ENCODE results near the gene TNFAIP8.

- TF ChIP-seq NFRKB (IDR thresholded peaks at IDR 0.05) (no peak), ZNF317 (CRISPR knock-in tag; IDR thresholded peaks at IDR 0.05) (no peak), E2F2 (CRISPR knock-in tag; IDR thresholded peaks at IDR 0.05; ENCODE audit: borderline replicate concordance) (no peak), ZNF639 (CRISPR knock-in tag; conservative IDR thresholded peaks at IDR 0.05) (no peak), NR1H2 (CRISPR knock-in tag; IDR thresholded peaks at IDR 0.05; ENCODE audit: borderline replicate concordance, low read depth) (no peak), BCL6 (CRISPR knock-in tag; IDR thresholded peaks at IDR 0.05) (no peak), E2F5 (CRISPR knock-in tag; conservative IDR thresholded peaks at IDR 0.05) (no peak), SRF (IDR thresholded peaks at IDR 0.05; ENCODE audit: low read depth, low read length) (no peak)
Measured at GRCh38 chr5:119319890-119320289, 35.9 kb upstream of the TNFAIP8 start.

Data from HepG2 (cell line).